ENCODE measurements around the gene CYB561A3.

GRCh38 chr11:61375761-61376108 is 14.1 kb upstream of the CYB561A3 start:
- TF ChIP-seq CTCF (conservative IDR thresholded peaks at IDR 0.05; ENCODE audit: low read depth in 2 of 2): no peak
- no peak for TF ChIP-seq EZH2 (IDR thresholded peaks at IDR 0.05; ENCODE audit: low read depth, unreplicated experiment)
- no peak for TF ChIP-seq JUNB (IDR thresholded peaks at IDR 0.05; ENCODE audit: unreplicated experiment)

Measured in GM23338 (cell line).